Ovary (tissue), 9 donors: ENCODE data around the gene INPP5A. TPM values are rescaled to one million over a fixed set of nuclear protein-coding genes. Genes with fewer than 3 reads are reported as not detected.

Source experiments
- DNase-seq, 5 donors: peaks; one replicate each; pipeline ENCODE4 v3.0.0-alpha.2; 2019 to 2020
- H3K27ac ChIP-seq, 2 donors: fragments of 200-600 bp; one replicate each; pipeline versions ENCODE4 v1.5.1 to v1.8.0; 2019 to 2022
- H3K27me3 ChIP-seq: fragments of 200-600 bp; one replicate; pipeline ENCODE4 v1.8.0; 2022
- H3K36me3 ChIP-seq: fragments of 200-600 bp; sonication (generic); one replicate; pipeline ENCODE4 v1.5.1; 2019
- H3K4me1 ChIP-seq: one replicate; pipeline ENCODE4 v1.8.1; 2013; ENCODE audit warnings: mild to moderate bottlenecking, moderate library complexity; ENCODE audit not compliant: insufficient read depth
- H3K4me3 ChIP-seq: fragments of 200-600 bp; sonication (generic); one replicate; pipeline ENCODE4 v1.5.1; 2017
- H3K9me3 ChIP-seq, 2 donors: fragments of 200-600 bp in 1 of 2; sonication (generic) in 1 of 2; one replicate each; pipeline versions ENCODE4 v1.5.1 to v1.8.1; 2013 to 2019; ENCODE audit warnings: mild to moderate bottlenecking in 1 of 2, moderate library complexity in 1 of 2
- EP300 ChIP-seq: sonication (generic); formaldehyde crosslinking; IDR thresholded peaks from one replicate; pipeline ENCODE4 v1.6.1; 2017; ENCODE audit warnings: antibody characterized with exemption
- POLR2A ChIP-seq: fragments of 450-650 bp; IDR thresholded peaks from one replicate; pipeline ENCODE4 v1.6.1; 2017; ENCODE audit warnings: antibody characterized with exemption, mild to moderate bottlenecking, moderate library complexity
- WGBS, 3 donors: extraction: QIAGEN DNeasy Blood & Tissue Kit in 1 of 3; methylation state at CpG; one replicate each; pipeline versions ENCODE4 v1.1.5 to v1.1.7; 2013 to 2017; 5-methylcytosine and 5-hydroxymethylcytosine counted together
- intact Hi-C, 4 donors: fragments of 100-400 bp; cut with DNase I; formaldehyde crosslinking; loops; one replicate each; pipeline versions ENCODE4 v1.11.0 to v1.15.1; 2022 to 2023
- polyA plus RNA-seq, 2 donors: library from polyadenylated mRNA; stranded (reverse); fragments of 200-250 nt in 1 of 2; fragments of 350-450 nt in 1 of 2; fragmentation: Illumina TruSeq in 1 of 2; extraction: RNeasy Lipid Tissue Mini Kit (QIAGEN cat#74804) in 1 of 2; gene quantifications; one replicate each; pipeline ENCODE4 v1.2.3, GENCODE V29; 2013 to 2014
- total RNA-seq, 7 donors: library from RNA; depleted of rRNA in 2 of 7; stranded (reverse); fragments of >200 nt in 2 of 7; fragmentation: NEBNext Ultra II Directional in 3 of 7; extraction: Animal tissue kit (Norgen Biotek cat#: 25700) in 3 of 7; gene quantifications; one replicate each; pipeline versions ENCODE4 v1.1.0 to v1.2.4, GENCODE V29; 2016 to 2023
- TF ChIP-seq, protein P1 (sequence below), 3 donors: fragments of 450-650 bp in 2 of 3; fragments of 200-600 bp in 1 of 3; IDR thresholded peaks; one replicate each; pipeline versions ENCODE4 v1.5.1 to v1.8.0; 2016 to 2022; ENCODE audit warnings: antibody characterized with exemption in 3 of 3, mild to moderate bottlenecking in 1 of 3
- donor health status: DM: no; HTN: no; CAD: no; lungs with moderate emphysema.
- donor health status: DM: no; HTN: no; CAD: no.
- donor health status: Bipolar disorder and iron deficiency.
- donor health status: DM: yes; HTN: yes; CAD: no.
- donor health status: DM: no; HTN: no; CAD: no.
- donor health status: DM: yes; HTN: yes; CAD: no.

The INPP5A gene
- total and polyA plus RNA-seq, 9 donors: 19.8 to 41.2 (median 35.3) TPM

GRCh38 chr10:132674311-132674710, 136.7 kb downstream of the INPP5A start:
- DNase-seq: peak in 1 of 5 donors; percentile 6
- intact Hi-C loops: no loop called here
- Histone ChIP-seq H3K4me1 (no peaks in the 10 kb centered on the region), H3K36me3 (no peaks in the 10 kb centered on the region), H3K9me3 (no peaks in the 10 kb centered on the region), H3K4me3 (no peak overlapping the region), H3K27me3 (no peaks in the 10 kb centered on the region), H3K27ac (no peak overlapping the region)
- WGBS, 3 donors: 88 to 94% (median 92%) methylated on average over 9 of the region's 9 CpGs
- TF ChIP-seq EP300: no peak
- TF ChIP-seq, protein P1, sequence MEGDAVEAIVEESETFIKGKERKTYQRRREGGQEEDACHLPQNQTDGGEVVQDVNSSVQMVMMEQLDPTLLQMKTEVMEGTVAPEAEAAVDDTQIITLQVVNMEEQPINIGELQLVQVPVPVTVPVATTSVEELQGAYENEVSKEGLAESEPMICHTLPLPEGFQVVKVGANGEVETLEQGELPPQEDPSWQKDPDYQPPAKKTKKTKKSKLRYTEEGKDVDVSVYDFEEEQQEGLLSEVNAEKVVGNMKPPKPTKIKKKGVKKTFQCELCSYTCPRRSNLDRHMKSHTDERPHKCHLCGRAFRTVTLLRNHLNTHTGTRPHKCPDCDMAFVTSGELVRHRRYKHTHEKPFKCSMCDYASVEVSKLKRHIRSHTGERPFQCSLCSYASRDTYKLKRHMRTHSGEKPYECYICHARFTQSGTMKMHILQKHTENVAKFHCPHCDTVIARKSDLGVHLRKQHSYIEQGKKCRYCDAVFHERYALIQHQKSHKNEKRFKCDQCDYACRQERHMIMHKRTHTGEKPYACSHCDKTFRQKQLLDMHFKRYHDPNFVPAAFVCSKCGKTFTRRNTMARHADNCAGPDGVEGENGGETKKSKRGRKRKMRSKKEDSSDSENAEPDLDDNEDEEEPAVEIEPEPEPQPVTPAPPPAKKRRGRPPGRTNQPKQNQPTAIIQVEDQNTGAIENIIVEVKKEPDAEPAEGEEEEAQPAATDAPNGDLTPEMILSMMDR (IDR thresholded peaks at IDR 0.05): no peak
- no peak for TF ChIP-seq POLR2A

GRCh38 chr10:132675031-132675740, 137.6 kb downstream of the INPP5A start:
- Histone ChIP-seq H3K36me3 (no peaks in the 10 kb centered on the region), H3K9me3 (no peaks in the 10 kb centered on the region), H3K4me3 (no peak overlapping the region), H3K27ac (no peak overlapping the region), H3K27me3 (no peaks in the 10 kb centered on the region), H3K4me1 (no peaks in the 10 kb centered on the region)
- 86 to 90% (median 88%) methylated on average over 23 of the region's 23 CpGs for WGBS, 3 donors
- intact Hi-C loops: no loop called here
- peak in 1 of 5 donors; percentile 5 for DNase-seq
- no peak for TF ChIP-seq POLR2A
- TF ChIP-seq, protein P1 (IDR thresholded peaks at IDR 0.05): no peak
- no peak for TF ChIP-seq EP300

GRCh38 chr10:132676193-132676891, 138.8 kb downstream of the INPP5A start:
- TF ChIP-seq EP300 (no peak), POLR2A (no peak)
- TF ChIP-seq, protein P1 (IDR thresholded peaks at IDR 0.05): no peak
- Histone ChIP-seq H3K27ac (no peak overlapping the region), H3K4me1 (no peaks in the 10 kb centered on the region), H3K36me3 (no peaks in the 10 kb centered on the region), H3K27me3 (no peaks in the 10 kb centered on the region), H3K4me3 (no peak overlapping the region), H3K9me3 (no peaks in the 10 kb centered on the region)
- intact Hi-C loops: no loop called here
- peak in 2 of 5 donors; percentile 4 to 17 for DNase-seq
- 86 to 90% (median 87%) methylated on average over 17 of the region's 17 CpGs for WGBS, 3 donors

GRCh38 chr10:132677096-132677472, 139.5 kb downstream of the INPP5A start:
- no peaks in the 10 kb centered on the region for H3K27me3 ChIP-seq
- TF ChIP-seq POLR2A (no peak), EP300 (no peak)
- TF ChIP-seq, protein P1 (IDR thresholded peaks at IDR 0.05): no peak
- H3K4me1 ChIP-seq: no peaks in the 10 kb centered on the region
- H3K9me3 ChIP-seq: no peaks in the 10 kb centered on the region
- WGBS, 3 donors: 94 to 98% (median 94%) methylated on average over 4 of the region's 4 CpGs
- DNase-seq: peak in 1 of 5 donors; percentile 9
- no peaks in the 10 kb centered on the region for H3K36me3 ChIP-seq
- no peak overlapping the region for H3K4me3 ChIP-seq
- intact Hi-C loops: no loop called here
- H3K27ac ChIP-seq: no peak overlapping the region
